GM23248 (cell line): ENCODE results near the gene RPL27.

Experiments
- EZH2 ChIP-seq: fragments of 200-600 bp; sonication (generic); IDR thresholded peaks from 2 replicates; pipeline ENCODE4 v1.6.1; 2018; ENCODE audit warnings: antibody characterized with exemption, mild to moderate bottlenecking; ENCODE audit not compliant: insufficient read depth, poor library complexity, severe bottlenecking
- EZH2phosphoT487 ChIP-seq: fragments of 200-600 bp; sonication (generic); IDR thresholded peaks from 2 replicates; pipeline ENCODE4 v1.6.1; 2018; ENCODE audit warnings: antibody characterized with exemption, moderate library complexity, mild to moderate bottlenecking, low read depth; ENCODE audit not compliant: insufficient read depth

DNA sequence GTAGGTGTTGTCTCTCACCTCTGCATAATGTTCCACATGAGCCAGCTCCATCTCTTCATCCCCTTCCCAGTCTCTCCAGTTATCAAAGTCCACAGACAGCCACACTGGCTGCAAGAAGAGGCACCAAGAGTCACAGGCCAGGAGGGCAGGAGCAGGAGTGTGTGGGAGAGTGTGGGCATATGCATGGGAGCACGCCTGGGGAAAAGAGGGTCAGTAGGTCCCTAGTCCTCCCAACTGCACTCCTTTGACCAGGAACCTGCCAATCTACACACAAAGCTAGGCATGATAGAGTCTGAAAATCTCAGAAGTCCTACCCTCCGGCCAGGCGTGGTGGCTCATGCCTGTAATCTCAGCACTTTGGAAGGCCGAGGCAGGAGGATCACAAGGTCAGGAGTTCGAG is 26.6 kb upstream of the RPL27 start:
- TF ChIP-seq EZH2phosphoT487 = no peak
- no peak for TF ChIP-seq EZH2
